HepG2 (cell line): ENCODE data around the gene MYEOV. TPM values are rescaled to one million over a fixed set of nuclear protein-coding genes. Genes with fewer than 3 reads are reported as not detected.

Experiments used
- ATAC-seq: fragments of 200-7000 bp; cut with Tn5 transposase; 3 replicates; pipeline ENCODE4 v1.9.1; 2020; ENCODE audit warnings: mild to moderate bottlenecking, moderate library complexity
- BruUV-seq: library from RNA; stranded (reverse); fragments of 400-500 nt; replicated peaks from 2 replicates; lab custom pipeline; 2021; lab: Mats Ljungman, UMichigan
- CTCF ChIA-PET: fragments of 300-600 bp; formaldehyde crosslinking; extraction: SDS; loops from one replicate; lab custom pipeline; 2021; ENCODE audit warnings: low total read pairs, inconsistent platforms, low intra/inter-chr PET ratio; lab: Yijun Ruan, JAX
- POLR2A ChIA-PET: fragments of 350-600 bp; sonication (Branson Sonifier 250); formaldehyde crosslinking; loops from one replicate; lab custom pipeline; 2020; ENCODE audit warnings: antibody characterized with exemption, inconsistent platforms; lab: Yijun Ruan, JAX
- DNase-seq: peaks from one replicate; pipeline ENCODE4 v3.0.0-alpha.2; 2015; ENCODE audit warnings: low spot score
- FAIRE-seq: peaks from 3 replicates; lab custom pipeline; 2011; peaks lifted over from hg19 to GRCh38; lab: Jason Lieb, UNC
- H2AFZ ChIP-seq: one replicate; pipeline ENCODE4 v1.6.1; 2011; ENCODE audit warnings: low read length, inconsistent platforms
- H3K27ac ChIP-seq: fragments of 300-600 bp; 3 replicates; pipeline ENCODE4 v1.8.0; 2011; ENCODE audit warnings: mixed run types, mild to moderate bottlenecking, mixed read lengths, low read length, inconsistent platforms; ENCODE audit not compliant: insufficient read depth; ENCODE audit errors: extremely low read length
- H3K27me3 ChIP-seq, 2 experiments: fragments of 200-600 bp in 1 of 2; 2 replicates in 1 of 2; 3 replicates in 1 of 2; pipeline versions ENCODE4 v1.6.0 to v1.8.0; 2011; ENCODE audit warnings: low read length in 2 of 2, mild to moderate bottlenecking in 2 of 2, moderate library complexity in 2 of 2, inconsistent platforms in 1 of 2; ENCODE audit not compliant: insufficient read depth in 2 of 2, control insufficient read depth in 1 of 2
- H3K36me3 ChIP-seq, 2 experiments: fragments of 200-600 bp in 1 of 2; replicated peaks in 1 of 2; 2 replicates in 1 of 2; 3 replicates in 1 of 2; pipeline versions ENCODE4 v1.5.1 to v1.8.0; 2011; ENCODE audit warnings: low read length in 2 of 2, inconsistent platforms in 1 of 2; ENCODE audit not compliant: insufficient read depth in 2 of 2, control insufficient read depth in 1 of 2
- H3K4me1 ChIP-seq: 2 replicates; pipeline ENCODE4 v1.5.1; 2012; ENCODE audit warnings: low read length, inconsistent platforms; ENCODE audit not compliant: insufficient read depth
- H3K4me2 ChIP-seq: 2 replicates; pipeline ENCODE4 v1.6.0; 2011; ENCODE audit warnings: low read depth, low read length, inconsistent platforms
- H3K4me3 ChIP-seq, 3 experiments: fragments of 200-600 bp in 1 of 3; sonication (generic), shearing (Covaris generic) in 1 of 3; replicated peaks in 1 of 3; 2 replicates each; pipeline ENCODE4 v1.5.1; 2011 to 2016; ENCODE audit warnings: low read length in 3 of 3, inconsistent platforms in 2 of 3, low read depth in 2 of 3, mild to moderate bottlenecking in 2 of 3, control low read depth in 1 of 3, mixed read lengths in 1 of 3; ENCODE audit not compliant: insufficient read depth in 1 of 3
- H3K79me2 ChIP-seq: one replicate; pipeline ENCODE4 v1.6.1; 2011; ENCODE audit warnings: low read length, inconsistent platforms; ENCODE audit not compliant: insufficient read depth
- H3K9ac ChIP-seq: 2 replicates; pipeline ENCODE4 v1.6.0; 2011; ENCODE audit warnings: mild to moderate bottlenecking, low read depth, low read length, inconsistent platforms; ENCODE audit not compliant: insufficient read depth
- H3K9me3 ChIP-seq: 2 replicates; pipeline ENCODE4 v1.5.1; 2012; ENCODE audit warnings: mild to moderate bottlenecking, low read length
- H4K20me1 ChIP-seq: 2 replicates; pipeline ENCODE4 v1.6.0; 2011; ENCODE audit warnings: inconsistent platforms, mild to moderate bottlenecking, low read length, moderate library complexity; ENCODE audit not compliant: insufficient read depth
- NR2F2 ChIP-seq: IDR thresholded peaks from 2 replicates; pipeline ENCODE4 v1.6.1; 2012; ENCODE audit warnings: low read depth, inconsistent platforms, borderline replicate concordance
- NR3C1 ChIP-seq: sonication (generic); formaldehyde crosslinking; IDR thresholded peaks from 2 replicates; pipeline ENCODE4 v1.4.0; 2020; ENCODE audit warnings: missing genetic modification reagents
- PCBP2 ChIP-seq: fragments of 200-400 bp; formaldehyde crosslinking; optimal IDR thresholded peaks from 2 replicates; pipeline ENCODE3; 2018; ENCODE audit warnings: low read length, low read depth; ENCODE audit not compliant: poor library complexity, severe bottlenecking
- TGIF2 ChIP-seq: IDR thresholded peaks from 2 replicates; pipeline ENCODE4 v1.6.1; 2016; ENCODE audit warnings: control low read depth, missing compliant biosample characterization
- WGBS: methylation state at CpG from one replicate; pipeline ENCODE4 v1.1.6; 2017; ENCODE audit warnings: low lambda C conversion rate; 5-methylcytosine and 5-hydroxymethylcytosine counted together
- in situ Hi-C: cut with HindIII; loops from 2 replicates; pipeline ENCODE4 v1.10.0; 2017; ENCODE audit warnings: low pct_unique_long_range_greater_than_20kb; ENCODE audit not compliant: extremely low pct_ligation_motif_present
- intact Hi-C: fragments of 100-400 bp; cut with micrococcal nuclease; formaldehyde crosslinking; loops from one replicate; pipeline ENCODE4 v1.10.0; 2022; ENCODE audit not compliant: unreplicated experiment
- polyA plus RNA-seq, 8 experiments: library from polyadenylated mRNA; depleted of rRNA in 3 of 8; stranded (reverse) in 7 of 8; unstranded in 1 of 8; fragments of >200 nt; fragmentation: Illumina TruSeq in 4 of 8; extraction: Trizol in 4 of 8; gene quantifications; 2 replicates each; pipeline versions ENCODE4 v1.2.1 to v1.2.3, GENCODE V29; 2011 to 2016; ENCODE audit warnings: low read depth in 4 of 8, missing spikeins in 1 of 8, mixed read lengths in 1 of 8; ENCODE audit not compliant: insufficient read depth in 1 of 8
- total RNA-seq, 5 experiments: library from RNA; depleted of rRNA; stranded (reverse); fragments of >200 nt; fragmentation: Illumina TruSeq; extraction: Trizol; gene quantifications; 2 replicates each; pipeline ENCODE4 v1.2.3, GENCODE V29; 2016; ENCODE audit warnings: low read depth in 1 of 5
- TF ChIP-seq, protein P1 (sequence below): IDR thresholded peaks from 2 replicates; pipeline ENCODE4 v1.6.1; 2016
- TF ChIP-seq, protein P2 (sequence below): sonication (generic); formaldehyde crosslinking; IDR thresholded peaks from 2 replicates; pipeline ENCODE4 v1.9.0; 2021; ENCODE audit warnings: missing genetic modification reagents, borderline replicate concordance
- TF ChIP-seq, protein P3 (sequence below): sonication (generic); formaldehyde crosslinking; IDR thresholded peaks from 2 replicates; pipeline ENCODE4 v1.4.0; 2020; ENCODE audit warnings: mild to moderate bottlenecking, missing genetic modification reagents

Gene MYEOV
- total and polyA plus RNA-seq, 2 of the 13 experiments (the other 11 are each of a cell fraction or from before 2014, with no cell fraction given): 0.33 to 1.8 TPM

DNA sequence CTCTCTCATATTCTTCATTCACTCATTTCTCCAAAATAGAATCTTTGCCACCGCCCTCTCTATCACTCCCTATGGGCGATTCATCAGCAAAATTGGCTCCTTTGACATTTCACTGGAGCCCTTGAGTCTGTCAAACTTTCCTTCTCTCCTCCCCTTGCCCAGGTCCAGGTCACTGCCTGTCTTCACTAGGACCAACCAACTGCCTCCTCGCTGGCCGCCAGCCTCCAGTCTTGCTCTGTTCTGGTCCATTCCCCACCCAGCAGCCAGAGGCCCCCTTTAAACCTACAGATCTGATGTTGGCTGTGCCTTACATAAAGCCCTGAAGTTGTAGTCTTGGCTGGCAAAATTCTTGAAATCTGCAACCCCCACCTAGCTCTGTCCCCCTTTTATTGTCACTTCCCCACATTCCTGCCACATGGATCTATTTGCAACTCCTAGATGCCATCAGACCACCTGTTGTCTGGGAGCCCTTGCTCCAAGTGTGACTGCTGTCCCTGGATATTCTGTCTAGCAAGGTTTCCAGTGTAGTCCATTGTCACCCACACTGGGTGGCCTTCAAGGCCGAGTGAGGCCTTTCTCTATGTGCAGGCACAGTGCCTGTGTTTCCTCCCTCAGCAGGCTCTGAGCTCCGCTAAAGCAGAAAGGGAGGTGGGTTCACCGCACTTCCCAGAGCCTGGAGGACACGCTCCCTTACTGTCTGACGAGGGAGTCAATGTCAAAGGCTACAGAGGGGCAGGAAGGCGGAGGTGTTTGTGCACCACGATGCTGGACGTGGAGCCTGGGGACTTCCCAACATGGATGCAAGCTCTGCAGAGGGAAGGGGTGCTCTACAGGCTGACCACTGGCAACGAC lies 25.5 kb downstream of the MYEOV start:
- BruUV-seq: no TSS peak
- peaks cover 2 to 13% of the 10 kb centered on the region in 2 experiments; a peak in 3 of 5 replicates for H3K27me3 ChIP-seq
- H3K9ac ChIP-seq: no peak overlapping the region
- no peaks in the 10 kb centered on the region for H3K79me2 ChIP-seq
- TF ChIP-seq, protein P1, sequence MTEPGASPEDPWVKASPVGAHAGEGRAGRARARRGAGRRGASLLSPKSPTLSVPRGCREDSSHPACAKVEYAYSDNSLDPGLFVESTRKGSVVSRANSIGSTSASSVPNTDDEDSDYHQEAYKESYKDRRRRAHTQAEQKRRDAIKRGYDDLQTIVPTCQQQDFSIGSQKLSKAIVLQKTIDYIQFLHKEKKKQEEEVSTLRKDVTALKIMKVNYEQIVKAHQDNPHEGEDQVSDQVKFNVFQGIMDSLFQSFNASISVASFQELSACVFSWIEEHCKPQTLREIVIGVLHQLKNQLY (CRISPR knock-in tag): no peak
- TF ChIP-seq, protein P2, sequence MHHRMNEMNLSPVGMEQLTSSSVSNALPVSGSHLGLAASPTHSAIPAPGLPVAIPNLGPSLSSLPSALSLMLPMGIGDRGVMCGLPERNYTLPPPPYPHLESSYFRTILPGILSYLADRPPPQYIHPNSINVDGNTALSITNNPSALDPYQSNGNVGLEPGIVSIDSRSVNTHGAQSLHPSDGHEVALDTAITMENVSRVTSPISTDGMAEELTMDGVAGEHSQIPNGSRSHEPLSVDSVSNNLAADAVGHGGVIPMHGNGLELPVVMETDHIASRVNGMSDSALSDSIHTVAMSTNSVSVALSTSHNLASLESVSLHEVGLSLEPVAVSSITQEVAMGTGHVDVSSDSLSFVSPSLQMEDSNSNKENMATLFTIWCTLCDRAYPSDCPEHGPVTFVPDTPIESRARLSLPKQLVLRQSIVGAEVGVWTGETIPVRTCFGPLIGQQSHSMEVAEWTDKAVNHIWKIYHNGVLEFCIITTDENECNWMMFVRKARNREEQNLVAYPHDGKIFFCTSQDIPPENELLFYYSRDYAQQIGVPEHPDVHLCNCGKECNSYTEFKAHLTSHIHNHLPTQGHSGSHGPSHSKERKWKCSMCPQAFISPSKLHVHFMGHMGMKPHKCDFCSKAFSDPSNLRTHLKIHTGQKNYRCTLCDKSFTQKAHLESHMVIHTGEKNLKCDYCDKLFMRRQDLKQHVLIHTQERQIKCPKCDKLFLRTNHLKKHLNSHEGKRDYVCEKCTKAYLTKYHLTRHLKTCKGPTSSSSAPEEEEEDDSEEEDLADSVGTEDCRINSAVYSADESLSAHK: no peak
- TF ChIP-seq, protein P3, sequence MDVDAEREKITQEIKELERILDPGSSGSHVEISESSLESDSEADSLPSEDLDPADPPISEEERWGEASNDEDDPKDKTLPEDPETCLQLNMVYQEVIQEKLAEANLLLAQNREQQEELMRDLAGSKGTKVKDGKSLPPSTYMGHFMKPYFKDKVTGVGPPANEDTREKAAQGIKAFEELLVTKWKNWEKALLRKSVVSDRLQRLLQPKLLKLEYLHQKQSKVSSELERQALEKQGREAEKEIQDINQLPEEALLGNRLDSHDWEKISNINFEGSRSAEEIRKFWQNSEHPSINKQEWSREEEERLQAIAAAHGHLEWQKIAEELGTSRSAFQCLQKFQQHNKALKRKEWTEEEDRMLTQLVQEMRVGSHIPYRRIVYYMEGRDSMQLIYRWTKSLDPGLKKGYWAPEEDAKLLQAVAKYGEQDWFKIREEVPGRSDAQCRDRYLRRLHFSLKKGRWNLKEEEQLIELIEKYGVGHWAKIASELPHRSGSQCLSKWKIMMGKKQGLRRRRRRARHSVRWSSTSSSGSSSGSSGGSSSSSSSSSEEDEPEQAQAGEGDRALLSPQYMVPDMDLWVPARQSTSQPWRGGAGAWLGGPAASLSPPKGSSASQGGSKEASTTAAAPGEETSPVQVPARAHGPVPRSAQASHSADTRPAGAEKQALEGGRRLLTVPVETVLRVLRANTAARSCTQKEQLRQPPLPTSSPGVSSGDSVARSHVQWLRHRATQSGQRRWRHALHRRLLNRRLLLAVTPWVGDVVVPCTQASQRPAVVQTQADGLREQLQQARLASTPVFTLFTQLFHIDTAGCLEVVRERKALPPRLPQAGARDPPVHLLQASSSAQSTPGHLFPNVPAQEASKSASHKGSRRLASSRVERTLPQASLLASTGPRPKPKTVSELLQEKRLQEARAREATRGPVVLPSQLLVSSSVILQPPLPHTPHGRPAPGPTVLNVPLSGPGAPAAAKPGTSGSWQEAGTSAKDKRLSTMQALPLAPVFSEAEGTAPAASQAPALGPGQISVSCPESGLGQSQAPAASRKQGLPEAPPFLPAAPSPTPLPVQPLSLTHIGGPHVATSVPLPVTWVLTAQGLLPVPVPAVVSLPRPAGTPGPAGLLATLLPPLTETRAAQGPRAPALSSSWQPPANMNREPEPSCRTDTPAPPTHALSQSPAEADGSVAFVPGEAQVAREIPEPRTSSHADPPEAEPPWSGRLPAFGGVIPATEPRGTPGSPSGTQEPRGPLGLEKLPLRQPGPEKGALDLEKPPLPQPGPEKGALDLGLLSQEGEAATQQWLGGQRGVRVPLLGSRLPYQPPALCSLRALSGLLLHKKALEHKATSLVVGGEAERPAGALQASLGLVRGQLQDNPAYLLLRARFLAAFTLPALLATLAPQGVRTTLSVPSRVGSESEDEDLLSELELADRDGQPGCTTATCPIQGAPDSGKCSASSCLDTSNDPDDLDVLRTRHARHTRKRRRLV (CRISPR knock-in tag): no peak
- TF ChIP-seq NR2F2: no peak
- TF ChIP-seq PCBP2: no peak
- no peak for TF ChIP-seq NR3C1 (CRISPR knock-in tag)
- TF ChIP-seq TGIF2 (CRISPR knock-in tag): no peak
- H3K36me3 ChIP-seq: no peaks in the 10 kb centered on the region
- no peak overlapping the region for H3K4me2 ChIP-seq
- no peak overlapping the region for H3K27ac ChIP-seq
- no peaks in the 10 kb centered on the region for H3K9me3 ChIP-seq
- H3K4me1 ChIP-seq: no peaks in the 10 kb centered on the region
- ChIA-PET CTCF (no interaction called here), POLR2A (no interaction called here)
- intact Hi-C loops: no loop called here
- H2AFZ ChIP-seq: no peak overlapping the region
- in situ Hi-C loops: no loop called here
- WGBS: 29% methylated on average over 7 of the region's 13 CpGs
- no peaks in the 10 kb centered on the region for H4K20me1 ChIP-seq
- ATAC-seq: no peak
- no peak overlapping the region for H3K4me3 ChIP-seq
- no peak for DNase-seq
- FAIRE-seq: no peak
